Nephron (organoid): ENCODE data around the gene TLR9.

Experiments
- H3K27ac Mint-ChIP-seq, 3 experiments: 2 replicates each; pipeline ENCODE4 v1.8.0; 2020; ENCODE audit warnings: mixed read lengths in 3 of 3, mild to moderate bottlenecking in 2 of 3, moderate library complexity in 1 of 3
- H3K27me3 Mint-ChIP-seq: 2 replicates; pipeline ENCODE4 v1.8.0; 2021; ENCODE audit warnings: low read depth, mild to moderate bottlenecking, moderate library complexity, mixed read lengths
- H3K36me3 Mint-ChIP-seq: 2 replicates; pipeline ENCODE4 v1.8.0; 2020; ENCODE audit warnings: low read depth, mixed read lengths
- H3K4me1 Mint-ChIP-seq: 2 replicates; pipeline ENCODE4 v1.8.0; 2020; ENCODE audit warnings: mixed read lengths
- H3K4me3 Mint-ChIP-seq, 3 experiments: 2 replicates each; pipeline ENCODE4 v1.8.0; 2020; ENCODE audit warnings: mild to moderate bottlenecking in 3 of 3, mixed read lengths in 3 of 3, moderate library complexity in 2 of 3
- H3K9me3 Mint-ChIP-seq: 2 replicates; pipeline ENCODE4 v1.8.0; 2020; ENCODE audit warnings: mixed read lengths
- CTCF ChIP-seq, 3 experiments: fragments of 200-600 bp; sonication (generic); IDR thresholded peaks; one replicate each; pipeline ENCODE4 v1.5.0; 2021; ENCODE audit warnings: antibody characterized with exemption in 3 of 3; ENCODE audit not compliant: unreplicated experiment in 3 of 3

The TLR9 gene

GRCh38 chr3:52217409-52217805 is 8.0 kb downstream of the TLR9 start:
- Mint-ChIP-seq H3K36me3 (peaks cover 35% of the 10 kb centered on the region), H3K4me3 (no peak overlapping the region), H3K9me3 (no peaks in the 10 kb centered on the region), H3K27ac (peak overlapping the region; percentile 43 to 81 (median 76)), H3K4me1 (peaks cover 33% of the 10 kb centered on the region), H3K27me3 (peaks cover 3% of the 10 kb centered on the region)
- no peak for TF ChIP-seq CTCF (IDR thresholded peaks at IDR 0.05; ENCODE audit: unreplicated experiment in 3 of 3)

GRCh38 chr3:52216585-52217408 is 8.6 kb downstream of the TLR9 start:
- Mint-ChIP-seq H3K9me3 (no peaks in the 10 kb centered on the region), H3K4me3 (no peak overlapping the region), H3K4me1 (peaks cover 33% of the 10 kb centered on the region), H3K27ac (peak overlapping the region; percentile 43 to 81 (median 76)), H3K27me3 (no peaks in the 10 kb centered on the region), H3K36me3 (peaks cover 41% of the 10 kb centered on the region)
- no peak for TF ChIP-seq CTCF (IDR thresholded peaks at IDR 0.05; ENCODE audit: unreplicated experiment in 3 of 3)

- TF ChIP-seq CTCF (IDR thresholded peaks at IDR 0.05; ENCODE audit: unreplicated experiment in 3 of 3): no peak
- peaks cover 29% of the 10 kb centered on the region for H3K4me1 Mint-ChIP-seq
- no peak overlapping the region for H3K4me3 Mint-ChIP-seq
- no peaks in the 10 kb centered on the region for H3K27me3 Mint-ChIP-seq
- peak overlapping the region in 1 of 3 experiments; percentile 35 for H3K27ac Mint-ChIP-seq
- H3K9me3 Mint-ChIP-seq: no peaks in the 10 kb centered on the region
- H3K36me3 Mint-ChIP-seq: peaks cover 53% of the 10 kb centered on the region
Observed at GRCh38 chr3:52215351-52215750, 10.1 kb downstream of the TLR9 start.

- Mint-ChIP-seq H3K4me3 (no peak overlapping the region), H3K36me3 (peaks cover 66% of the 10 kb centered on the region), H3K4me1 (peaks cover 21% of the 10 kb centered on the region), H3K27ac (no peak overlapping the region), H3K9me3 (no peaks in the 10 kb centered on the region), H3K27me3 (no peaks in the 10 kb centered on the region)
- TF ChIP-seq CTCF (IDR thresholded peaks at IDR 0.05; ENCODE audit: unreplicated experiment in 3 of 3): no peak
Observed at GRCh38 chr3:52213901-52214300, 11.5 kb downstream of the TLR9 start.

GRCh38 chr3:52213005-52213404 is 12.4 kb downstream of the TLR9 start:
- no peak for TF ChIP-seq CTCF (IDR thresholded peaks at IDR 0.05; ENCODE audit: unreplicated experiment in 3 of 3)
- Mint-ChIP-seq H3K4me3 (no peak overlapping the region), H3K4me1 (peaks cover 14% of the 10 kb centered on the region), H3K36me3 (peaks cover 73% of the 10 kb centered on the region), H3K27me3 (no peaks in the 10 kb centered on the region), H3K27ac (no peak overlapping the region), H3K9me3 (no peaks in the 10 kb centered on the region)
